Measurements from ENCODE around the gene MAL.

Gene MAL

DNA sequence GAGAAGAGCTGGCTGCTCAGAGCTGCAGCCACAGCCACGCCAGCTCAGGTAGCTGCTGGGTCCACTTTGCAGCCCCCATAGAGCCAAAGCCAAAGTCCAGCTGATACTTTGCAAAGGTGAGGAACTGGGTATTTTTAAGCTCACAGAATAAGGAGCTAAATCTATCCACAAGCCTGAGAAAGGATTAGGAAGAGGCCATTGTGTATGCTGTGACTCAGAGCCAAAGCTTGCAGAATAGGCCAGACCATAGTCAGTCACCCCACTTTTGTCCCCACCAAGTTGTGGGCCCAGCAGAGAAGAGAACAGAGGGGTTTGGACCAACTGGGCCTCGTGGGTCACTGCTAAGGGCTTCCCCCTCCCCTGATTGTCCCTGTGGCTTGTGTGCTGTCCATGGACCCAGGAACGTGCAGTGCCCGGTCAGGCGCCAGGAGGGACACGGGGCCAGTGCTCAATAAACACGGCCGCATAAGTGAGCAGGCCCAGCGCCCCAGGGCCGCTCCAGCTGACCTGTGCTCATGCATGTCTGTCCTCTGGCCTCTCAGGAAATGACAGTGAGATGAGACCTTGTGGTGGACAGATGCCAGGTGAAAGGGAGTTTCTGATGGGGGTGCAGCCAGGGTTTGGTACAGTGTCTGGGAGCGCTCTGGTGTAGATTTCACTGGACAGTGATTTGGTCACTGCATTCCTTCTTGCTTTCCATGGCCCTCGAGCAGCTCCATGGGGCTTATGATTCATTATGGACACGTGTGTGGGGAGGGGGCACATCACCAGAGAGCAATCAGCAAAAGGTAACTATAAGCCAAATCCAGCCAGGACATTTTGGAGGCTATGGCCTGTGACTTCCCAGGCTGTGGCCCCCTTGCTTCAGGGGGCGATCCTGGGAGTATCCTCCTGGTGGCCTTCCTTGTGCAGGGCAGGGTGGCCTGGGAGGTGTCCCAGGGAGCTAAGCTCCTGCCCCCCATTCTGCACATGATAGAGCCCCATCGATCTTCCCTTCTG, 31.3 kb downstream of the MAL start:
- DNase-seq, result peak in 6 of 10 donors; percentile 52 to 91 (median 74)
- intact Hi-C loops (cut with DNase I), result loop anchor here (5.0 kb wide), 1 partner anchor 34 kb away; no protein-coding TSS in a partner anchor

DNA sequence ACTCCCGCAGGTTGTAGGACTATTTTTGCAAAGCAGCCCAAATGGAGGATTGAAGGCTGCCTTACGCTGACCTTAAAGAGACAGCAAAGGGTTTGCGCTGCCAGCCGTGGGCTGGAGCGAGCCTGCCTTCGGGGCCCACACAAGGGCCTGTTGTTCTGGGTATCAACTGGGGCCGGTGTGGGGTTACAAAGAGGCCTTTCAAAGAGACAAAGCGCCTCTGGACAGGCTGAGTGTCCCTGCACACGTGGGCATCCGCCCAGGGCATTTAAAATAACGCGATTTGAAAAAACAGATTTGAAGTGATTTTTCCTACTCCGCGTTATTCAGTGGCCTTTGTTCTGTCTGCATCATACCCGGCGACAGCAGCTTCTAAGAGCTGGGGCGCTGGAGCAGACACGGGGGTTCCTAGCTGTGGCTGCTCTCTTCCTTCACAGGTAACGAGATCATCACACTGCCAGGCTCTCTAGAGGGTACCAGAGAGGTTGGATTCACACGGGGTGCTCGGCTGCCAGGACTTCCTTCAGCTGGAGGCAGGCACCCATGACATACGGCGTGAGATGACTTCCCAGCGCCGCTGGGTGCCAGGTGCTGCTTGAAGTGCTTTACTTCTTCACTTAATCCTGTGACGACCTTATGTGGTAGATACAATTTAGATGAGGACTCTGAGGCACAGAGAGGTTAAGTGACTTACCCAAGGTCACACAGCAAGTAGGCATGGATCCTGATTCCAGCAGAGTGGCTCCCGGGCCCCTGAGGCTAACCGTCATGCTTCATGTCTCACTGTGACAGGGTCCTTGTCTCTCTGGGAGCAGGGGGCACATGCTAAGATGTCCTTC, 32.2 kb downstream of the MAL start:
- peak; percentile 69 to 98 (median 86) for DNase-seq
- intact Hi-C loops (cut with DNase I), result loop anchor here (5.0 kb wide), 1 partner anchor 35 kb away; no protein-coding TSS in a partner anchor

DNA sequence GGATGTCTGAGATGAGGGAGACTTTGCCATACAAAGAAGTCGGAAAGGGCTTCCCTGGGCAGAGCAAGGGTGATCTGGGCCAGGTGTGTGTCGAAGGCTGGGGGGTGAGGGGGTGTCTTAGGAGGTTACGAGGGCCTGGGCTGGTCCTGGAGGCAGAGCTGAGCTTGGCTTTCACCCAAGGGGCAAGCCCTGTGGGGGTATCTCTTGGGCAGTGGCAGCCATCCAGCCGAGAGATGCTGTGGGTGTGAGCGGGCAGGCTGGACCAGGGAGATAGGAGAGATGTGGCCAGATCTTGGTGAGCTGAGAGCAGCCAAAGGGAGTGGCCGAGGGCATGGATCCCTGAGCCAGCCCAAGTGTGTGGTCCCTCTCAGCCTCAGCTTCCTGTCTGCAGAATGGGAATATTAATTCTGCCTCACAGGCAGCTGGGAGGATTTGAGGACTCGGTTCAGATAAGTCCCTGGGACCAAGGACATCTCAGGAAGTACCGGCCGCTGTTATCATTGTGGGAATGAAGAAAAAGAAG, 33.0 kb downstream of the MAL start:
- peak in 2 of 10 donors; percentile 31 to 86 for DNase-seq
- intact Hi-C loops (cut with DNase I), result loop anchor here (5.0 kb wide), 1 partner anchor 36 kb away; no protein-coding TSS in a partner anchor

DNA sequence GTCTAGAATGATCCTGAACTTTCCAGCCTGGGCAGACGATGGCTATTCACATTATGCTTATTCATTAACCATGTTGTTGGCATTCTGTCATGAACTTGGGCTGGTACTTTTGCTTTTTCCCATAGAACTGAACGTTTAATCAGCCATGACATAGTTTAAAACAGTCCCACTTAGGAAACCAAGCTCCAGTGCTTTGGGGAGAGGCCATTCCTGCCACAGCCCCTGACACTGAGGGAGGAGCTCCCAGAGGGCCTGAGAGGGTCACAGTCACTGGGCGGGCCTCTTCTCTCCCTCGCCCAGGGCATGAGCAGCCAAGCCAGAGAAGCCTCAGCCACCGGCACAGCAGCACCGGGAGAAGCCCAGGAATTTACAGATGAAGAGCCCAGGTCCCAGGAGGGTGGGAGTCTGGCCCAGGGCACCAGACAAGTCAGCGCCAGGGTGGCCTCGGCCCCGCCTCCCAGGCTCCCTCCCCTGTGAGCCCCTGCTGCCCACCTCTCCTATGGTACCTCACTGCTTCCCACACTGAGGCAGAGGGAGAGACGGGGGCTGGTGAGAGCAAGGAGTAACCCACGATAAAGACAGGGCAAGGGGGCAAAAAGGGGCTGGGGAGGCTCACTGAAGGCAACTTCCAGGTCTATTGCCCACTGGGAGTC, 33.6 kb downstream of the MAL start:
- intact Hi-C loops (cut with DNase I), result loop anchor here (5.0 kb wide), 1 partner anchor 37 kb away; no protein-coding TSS in a partner anchor
- peak in 2 of 10 donors; percentile 20 to 84 for DNase-seq

DNA sequence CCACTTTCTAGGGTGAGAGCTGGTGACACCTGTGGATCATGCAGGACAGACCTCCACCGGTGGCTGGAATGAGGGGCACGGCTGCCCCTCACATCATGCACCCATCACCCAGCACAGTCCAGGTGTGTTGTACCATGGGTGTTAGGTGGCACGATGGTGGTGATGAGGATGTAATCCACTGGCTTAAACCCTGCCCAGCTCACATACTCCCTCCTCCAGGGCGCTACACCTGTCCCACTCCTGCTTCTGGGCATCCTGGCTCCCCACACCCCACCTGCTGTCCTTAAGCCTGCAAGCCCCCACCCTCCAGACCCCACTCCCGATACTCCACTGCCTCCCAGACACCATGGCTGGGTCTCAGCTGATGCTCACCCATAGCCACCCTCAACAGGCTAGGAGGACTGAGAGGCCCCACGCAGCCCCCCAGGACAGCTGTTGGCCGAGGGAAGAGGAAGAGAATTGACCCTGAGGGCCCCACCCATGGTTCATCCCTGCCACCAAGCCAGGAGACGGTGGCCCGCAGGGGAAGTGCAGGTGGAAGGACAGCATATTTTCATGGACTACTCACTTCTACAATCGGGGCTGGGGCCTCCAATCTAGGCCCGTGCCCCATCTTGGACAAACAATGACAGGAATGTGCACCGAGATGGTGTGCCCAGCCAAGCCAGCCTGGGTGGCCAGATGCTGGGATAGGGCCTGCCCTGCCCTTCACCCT, 34.3 kb downstream of the MAL start:
- intact Hi-C loops (cut with DNase I), result loop anchor here (5.0 kb wide), 1 partner anchor 38 kb away; no protein-coding TSS in a partner anchor
- DNase-seq, result peak in 2 of 10 donors; percentile 19 to 67

DNA sequence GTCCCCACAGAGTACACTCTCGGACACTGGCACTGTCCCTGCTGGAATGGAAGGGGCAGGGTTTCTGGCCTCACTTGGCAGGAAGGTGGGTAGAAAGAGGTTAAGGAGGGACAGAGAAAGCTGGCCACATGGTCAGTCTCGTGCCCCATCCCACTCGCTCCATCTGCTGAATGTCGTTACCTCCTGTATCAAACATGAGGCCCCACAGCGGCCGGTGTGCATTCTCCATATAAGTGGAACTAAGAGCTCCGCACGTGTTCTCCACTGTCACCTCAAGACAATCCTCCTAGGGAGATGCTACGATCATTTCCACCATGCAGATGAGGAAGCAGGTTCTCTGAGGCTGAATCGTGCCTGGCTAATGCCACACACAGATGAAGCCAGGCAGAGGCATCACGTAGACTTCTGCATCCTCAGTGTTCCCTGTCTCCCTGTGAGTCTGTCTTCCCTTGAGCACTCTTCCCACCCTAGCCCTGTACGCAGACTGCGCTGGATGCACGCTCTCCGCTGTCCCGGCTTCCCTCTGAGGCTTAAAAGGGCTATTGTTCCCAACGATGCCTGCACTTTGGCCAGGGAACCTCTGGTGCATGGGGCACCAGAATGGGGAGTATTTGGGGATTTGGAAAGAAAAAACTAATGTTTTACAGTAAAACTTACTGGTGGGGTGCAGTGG, 35.1 kb downstream of the MAL start:
- peak in 4 of 10 donors; percentile 48 to 94 (median 68) for DNase-seq
- intact Hi-C loops (cut with DNase I), result no loop called here

DNA sequence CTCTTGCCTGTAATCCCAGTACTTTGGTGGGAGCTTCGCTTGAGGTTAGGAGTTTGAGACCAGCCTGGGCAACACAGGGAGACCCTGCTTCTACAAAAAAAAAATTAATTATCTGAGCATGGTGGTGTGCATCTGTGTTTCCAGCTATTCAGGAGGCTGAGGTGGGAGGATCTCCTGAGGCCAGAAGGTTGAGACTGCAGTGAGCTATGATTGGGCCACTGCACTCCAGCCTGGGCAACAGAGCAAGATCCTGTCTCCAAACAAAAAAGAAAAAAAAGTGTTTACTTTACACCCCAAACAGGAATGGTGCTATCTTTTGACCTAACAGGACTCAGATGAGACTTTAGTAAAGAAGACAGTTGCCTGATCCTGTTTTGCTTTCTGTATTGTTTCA, 35.6 kb downstream of the MAL start:
- no peak for DNase-seq
- intact Hi-C loops (cut with DNase I), result no loop called here

DNA sequence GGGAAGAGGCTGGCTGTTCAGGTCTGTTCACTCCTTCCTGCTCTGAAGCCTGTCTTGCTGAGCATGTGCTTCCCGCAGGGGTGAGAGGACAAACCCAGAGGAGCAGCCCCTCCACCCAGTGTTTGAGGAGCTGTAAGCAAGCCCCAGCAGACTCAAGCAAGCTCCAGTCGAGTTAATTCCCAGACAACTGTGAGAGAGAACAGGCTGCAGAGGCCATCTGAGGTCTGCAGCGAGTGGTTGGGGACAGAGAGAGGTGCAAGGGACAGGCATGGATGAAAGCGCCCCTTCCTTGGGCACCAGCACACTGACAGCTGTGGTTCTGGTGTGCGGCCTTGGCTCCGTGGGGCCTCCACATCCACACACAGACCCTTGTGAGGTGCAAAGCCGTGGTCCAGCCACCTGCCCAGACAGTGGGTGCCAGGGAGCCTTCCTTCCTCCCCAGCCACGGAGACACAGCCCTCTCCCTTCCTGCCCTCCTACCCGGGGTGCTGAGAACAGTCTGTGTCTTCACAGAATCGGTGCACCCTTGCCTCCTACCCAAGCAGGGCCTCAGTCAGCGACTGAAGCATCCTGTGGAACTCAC, 36.2 kb downstream of the MAL start:
- intact Hi-C loops (cut with DNase I), result no loop called here
- peak in 2 of 10 donors; percentile 17 to 74 for DNase-seq

DNA sequence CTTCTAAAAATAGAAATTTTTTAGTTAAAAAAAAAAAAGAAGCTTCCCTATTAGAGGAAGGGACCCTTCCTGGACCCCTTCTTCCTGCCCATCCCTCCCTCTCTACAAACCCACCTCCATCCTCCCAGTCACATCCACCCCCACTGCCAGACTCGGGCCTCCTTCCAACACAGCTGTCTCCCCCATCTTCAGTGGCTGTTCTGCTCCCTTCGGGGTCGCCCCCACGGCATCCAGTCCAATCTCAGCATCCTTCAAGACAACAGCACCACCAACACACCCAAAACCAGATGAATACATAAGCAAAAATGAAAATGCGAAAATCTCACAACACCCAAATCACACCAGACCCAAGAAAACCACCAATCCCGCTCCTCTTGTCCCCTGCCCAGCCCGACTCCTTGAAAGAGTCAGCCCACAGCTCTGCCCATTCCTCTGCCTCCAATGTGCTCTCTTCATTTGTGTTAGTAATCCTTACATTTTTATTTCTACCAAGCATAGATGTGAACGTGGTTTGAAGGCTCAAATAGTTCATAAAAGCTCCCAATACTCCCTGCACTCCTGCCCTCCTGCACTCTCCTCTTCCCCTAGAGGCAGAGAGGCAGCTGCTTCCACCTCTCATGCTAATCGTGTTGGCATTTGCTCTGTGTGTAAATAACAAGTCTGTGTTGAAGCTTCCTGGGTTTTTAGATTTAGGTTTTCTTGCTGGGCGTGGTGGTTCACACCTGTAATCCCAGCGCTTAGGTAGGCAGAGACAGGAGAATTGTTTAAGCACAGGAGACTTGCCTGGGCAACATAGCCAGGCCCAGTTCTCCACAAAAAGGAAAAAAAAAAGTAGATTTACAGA, 37.0 kb downstream of the MAL start:
- intact Hi-C loops (cut with DNase I), result no loop called here
- peak in 2 of 10 donors; percentile 17 to 62 for DNase-seq

DNA sequence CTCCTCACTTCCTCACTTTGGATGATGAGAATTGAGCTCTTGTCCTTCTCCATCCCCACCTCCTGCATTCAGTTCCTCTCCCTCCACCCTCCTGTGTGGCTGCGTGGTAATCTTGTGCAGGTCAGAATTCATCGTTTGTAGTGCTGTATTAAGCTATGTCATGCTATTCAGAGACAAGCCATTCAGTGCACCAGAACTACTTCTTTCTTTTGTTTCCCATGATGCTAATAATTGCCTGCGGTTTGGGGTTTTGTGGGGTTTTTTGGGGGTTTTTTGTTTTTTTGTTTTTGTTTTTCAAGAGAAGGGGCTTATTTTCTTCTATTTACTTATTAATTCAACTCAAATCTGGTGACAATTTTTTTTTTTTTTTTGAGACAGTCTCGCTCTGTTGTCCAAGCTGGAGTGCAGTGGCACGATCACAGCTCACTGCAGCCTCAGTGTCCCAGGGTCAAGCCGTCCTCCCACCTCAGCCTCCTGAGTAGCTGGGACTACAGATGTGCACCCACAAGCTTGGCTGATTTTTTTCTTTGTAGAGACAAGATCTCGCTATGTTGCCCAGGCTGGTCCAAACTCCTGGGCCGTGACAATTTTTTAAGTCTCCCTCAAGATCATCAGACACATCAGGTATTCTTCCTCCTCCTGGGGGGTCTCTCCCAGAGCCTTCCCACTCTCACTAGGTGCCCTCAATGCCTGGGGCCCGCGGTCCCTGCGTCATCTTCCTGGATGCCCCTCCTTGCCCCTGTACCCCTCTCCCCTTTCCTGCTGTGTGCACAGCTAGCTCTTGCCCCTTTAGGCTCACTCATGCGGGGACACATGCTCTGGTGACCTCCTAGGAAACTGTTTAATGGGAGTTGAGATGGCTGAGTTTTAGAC, 37.8 kb downstream of the MAL start:
- intact Hi-C loops (cut with DNase I), result no loop called here
- DNase-seq, result peak in 2 of 10 donors; percentile 16 to 32

DNA sequence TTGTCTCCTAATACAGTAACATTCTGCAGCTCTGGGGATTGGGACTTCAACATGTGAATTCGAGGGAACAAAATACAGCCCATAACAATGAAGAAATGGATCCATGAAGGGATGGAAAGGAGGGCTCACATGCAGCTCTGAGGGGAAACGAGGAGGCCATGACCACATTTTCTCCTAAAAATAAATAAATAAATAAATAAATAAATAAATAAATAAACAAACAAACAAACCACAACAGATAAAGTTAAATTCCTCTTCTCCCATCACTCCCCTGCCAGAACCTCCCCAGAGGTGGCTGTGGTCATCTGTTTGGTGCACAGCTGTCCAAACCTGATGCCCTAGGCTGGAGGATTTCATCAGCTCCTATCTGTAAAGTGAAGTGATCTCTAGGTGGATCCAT, 42.7 kb downstream of the MAL start:
- intact Hi-C loops (cut with DNase I), result no loop called here
- peak in 1 of 10 donors; percentile 22 for DNase-seq

DNA sequence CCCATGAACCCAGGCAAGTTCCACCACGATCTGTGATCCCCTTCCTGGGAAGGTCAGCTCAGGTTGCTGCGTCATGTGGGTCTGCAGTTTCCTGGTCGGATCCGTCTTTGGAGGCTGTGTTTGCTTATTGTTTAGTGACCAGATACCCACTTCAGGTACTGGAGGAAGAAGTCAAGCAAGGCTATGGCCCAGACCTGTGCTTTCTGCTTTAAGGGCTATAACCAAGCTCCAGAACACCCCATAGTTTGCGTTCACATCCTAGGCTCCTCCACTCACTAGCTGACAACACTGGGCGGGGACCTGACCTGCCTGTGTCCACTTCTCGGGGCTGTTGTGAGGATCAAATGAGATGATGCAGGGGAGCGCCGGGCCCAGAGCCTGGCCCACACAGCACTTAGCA, 44.0 kb downstream of the MAL start:
- DNase-seq, result peak in 1 of 10 donors; percentile 10
- intact Hi-C loops (cut with DNase I), result no loop called here

DNA sequence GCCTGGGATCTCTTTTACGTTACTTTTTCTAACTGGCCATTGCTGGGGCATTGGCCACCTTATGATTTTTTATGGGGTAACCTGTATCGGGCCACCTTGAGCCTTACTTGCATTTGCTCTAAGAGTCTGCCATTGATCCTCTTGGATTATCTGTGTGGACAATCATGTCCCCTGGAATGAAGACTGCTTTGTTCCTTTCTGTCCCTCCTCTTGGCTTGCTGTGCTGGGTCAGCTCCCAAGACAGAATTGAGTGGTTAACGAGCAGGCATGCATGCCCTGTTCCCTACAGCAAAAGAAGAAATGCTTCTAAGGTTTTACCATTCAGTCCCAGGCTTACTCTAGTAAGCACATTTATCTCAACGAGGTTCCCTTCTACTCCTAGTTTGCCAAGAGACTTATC, 46.3 kb downstream of the MAL start:
- peak in 1 of 10 donors; percentile 79 for DNase-seq
- intact Hi-C loops (cut with DNase I), result no loop called here

DNA sequence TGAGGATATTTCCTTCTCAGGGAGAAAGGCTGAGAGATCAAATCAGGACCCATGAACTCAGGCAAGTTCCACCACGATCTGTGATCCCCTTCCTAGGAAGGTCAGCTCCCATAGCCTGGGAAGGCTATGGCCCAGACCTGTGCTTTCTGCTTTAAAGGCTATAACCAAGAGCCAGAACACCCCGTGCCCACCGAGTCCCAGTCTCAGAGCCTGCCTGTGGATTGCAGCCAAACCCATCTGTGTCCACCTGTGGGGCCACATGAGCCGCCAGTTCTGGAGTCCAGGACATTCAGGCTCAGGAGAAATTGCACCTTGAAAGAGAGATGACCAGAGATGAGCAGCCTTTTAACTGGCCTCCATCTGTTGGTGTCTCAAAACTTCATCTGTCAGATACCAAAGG, 46.9 kb downstream of the MAL start:
- intact Hi-C loops (cut with DNase I), result no loop called here

DNA sequence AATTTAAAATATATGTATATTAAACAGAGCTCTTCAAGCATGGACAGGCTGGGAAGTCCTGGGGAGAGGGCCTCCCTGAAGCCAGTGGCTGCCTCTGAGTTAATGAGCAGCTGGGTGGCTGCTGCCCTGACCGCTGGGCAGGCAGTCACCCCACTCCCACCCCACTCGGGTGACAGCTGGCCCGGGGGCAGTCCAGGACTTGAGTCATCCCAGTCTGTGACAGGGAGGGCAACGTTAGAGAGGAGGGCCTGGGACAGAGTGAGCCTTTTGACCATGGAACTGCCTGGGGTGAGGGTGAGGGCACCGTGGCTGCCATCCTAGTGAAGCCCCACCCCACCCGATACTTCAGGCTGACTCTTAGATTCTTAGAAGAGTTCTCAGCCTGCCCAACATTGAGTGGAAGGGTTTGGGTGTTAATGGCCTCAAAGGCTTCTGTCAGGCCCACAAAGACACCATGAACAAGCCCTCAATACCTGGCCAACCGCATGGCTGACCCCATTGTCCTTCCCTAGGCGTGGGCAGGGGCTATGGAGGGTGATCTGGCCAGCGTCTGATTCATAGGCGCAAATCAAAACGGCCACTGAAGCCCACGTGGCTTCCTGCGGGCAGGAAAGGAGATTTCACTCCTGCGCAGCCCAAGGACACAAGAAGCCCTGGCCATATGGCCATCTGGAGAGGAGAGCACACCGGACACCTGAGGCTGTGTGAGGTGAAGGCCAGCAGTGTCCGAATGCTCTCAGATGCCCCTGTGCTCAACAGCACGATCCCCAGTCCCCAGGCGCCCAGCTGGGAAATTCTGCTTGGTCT, 48.6 kb downstream of the MAL start:
- intact Hi-C loops (cut with DNase I), result no loop called here

More for the DNA sequence above, 46.9 kb downstream of the MAL start:
- DNase-seq, result peak in 1 of 10 donors; percentile 69

More for the DNA sequence above, 48.6 kb downstream of the MAL start:
- peak; percentile 70 to 98 (median 82) for DNase-seq

Data from posterior cingulate gyrus (tissue), 11 donors.